GM19467 (cell line): ENCODE data around the gene RYR2.
"Not testable (repeated sequence)": the region's sequence is repeated elsewhere in the genome, so short reads cannot be mapped to it uniquely, and the experiment has no call there.

ENCODE experiments used
- ATAC-seq: cut with Tn5 transposase; IDR thresholded peaks from one replicate; pipeline ENCODE4 v1.9.1; 2021; ENCODE audit warnings: mild to moderate bottlenecking, moderate library complexity; ENCODE audit not compliant: unreplicated experiment

Gene RYR2

GRCh38 chr1:237071641-237072420, 29.8 kb downstream of the RYR2 start:
- no peak for ATAC-seq

GRCh38 chr1:237074371-237075117, 32.6 kb downstream of the RYR2 start:
- no peak for ATAC-seq

GRCh38 chr1:237084341-237085077, 42.5 kb downstream of the RYR2 start:
- no peak for ATAC-seq

- no peak for ATAC-seq
These were observed 49.7 kb downstream of the RYR2 start for GRCh38 chr1:237091691-237092090.

GRCh38 chr1:237093691-237094090, 51.7 kb downstream of the RYR2 start:
- no peak for ATAC-seq

- ATAC-seq: no peak
These were observed 56.6 kb downstream of the RYR2 start for GRCh38 chr1:237098541-237098940.

- no peak for ATAC-seq
These were observed 61.0 kb downstream of the RYR2 start for GRCh38 chr1:237103021-237103420.

- no peak for ATAC-seq
These were observed 62.1 kb downstream of the RYR2 start for GRCh38 chr1:237104096-237104495.

- ATAC-seq: no peak
These were observed 63.8 kb downstream of the RYR2 start for GRCh38 chr1:237105826-237106225.

- ATAC-seq: no peak
These were observed 66.5 kb downstream of the RYR2 start for GRCh38 chr1:237108297-237109040.

- no peak for ATAC-seq
These were observed 69.8 kb downstream of the RYR2 start for GRCh38 chr1:237111807-237112206.

- no peak for ATAC-seq
These were observed 70.7 kb downstream of the RYR2 start for GRCh38 chr1:237112663-237113062.

GRCh38 chr1:237115035-237115434, 73.1 kb downstream of the RYR2 start:
- ATAC-seq: no peak

GRCh38 chr1:237119091-237119490, 77.1 kb downstream of the RYR2 start:
- ATAC-seq: no peak

GRCh38 chr1:237120683-237121082, 78.7 kb downstream of the RYR2 start:
- ATAC-seq: no peak

GRCh38 chr1:237124856-237125462, 83.0 kb downstream of the RYR2 start:
- ATAC-seq: no peak

GRCh38 chr1:237126180-237126579, 84.2 kb downstream of the RYR2 start:
- no peak for ATAC-seq

GRCh38 chr1:237127301-237127700, 85.3 kb downstream of the RYR2 start:
- not testable (repeated sequence) for ATAC-seq

- ATAC-seq: no peak
These were observed 91.9 kb downstream of the RYR2 start for GRCh38 chr1:237133921-237134320.

GRCh38 chr1:237134929-237135328, 92.9 kb downstream of the RYR2 start:
- no peak for ATAC-seq
